ENCODE results near the gene NFAT5. TPM values are rescaled to one million over a fixed set of nuclear protein-coding genes. Genes with fewer than 3 reads are reported as not detected.
"Not testable (repeated sequence)": the region's sequence is repeated elsewhere in the genome, so short reads cannot be mapped to it uniquely, and the experiment has no call there.

Gene NFAT5
- total RNA-seq, 1 experiment from 2014 or later: 7.0 TPM

GRCh38 chr16:69537706-69538080 lies 28.1 kb upstream of the NFAT5 start:
- DNase-seq: no peak
- Histone ChIP-seq H3K27me3 (ENCODE audit: control insufficient read depth, insufficient read depth, low read length) (no peaks in the 10 kb centered on the region), H3K4me3 (ENCODE audit: insufficient read depth, low read depth, low read length) (no peak overlapping the region), H3K36me3 (replicated peaks; ENCODE audit: control insufficient read depth, insufficient read depth, low read length) (no peaks in the 10 kb centered on the region)

- H3K27me3 ChIP-seq (ENCODE audit: control insufficient read depth, insufficient read depth, low read length): no peaks in the 10 kb centered on the region
- DNase-seq: no peak
Measured at GRCh38 chr16:69538808-69539207, 27.0 kb upstream of the NFAT5 start.

GRCh38 chr16:69542974-69543373 lies 22.8 kb upstream of the NFAT5 start:
- Histone ChIP-seq H3K36me3 (replicated peaks; ENCODE audit: control insufficient read depth, insufficient read depth, low read length) (no peaks in the 10 kb centered on the region), H3K4me3 (ENCODE audit: insufficient read depth, low read depth, low read length) (no peak overlapping the region), H3K27me3 (ENCODE audit: control insufficient read depth, insufficient read depth, low read length) (no peaks in the 10 kb centered on the region)
- no peak for DNase-seq

More at GRCh38 chr16:69538808-69539207, 27.0 kb upstream of the NFAT5 start:
- H3K36me3 ChIP-seq (replicated peaks; ENCODE audit: control insufficient read depth, insufficient read depth, low read length): no peaks in the 10 kb centered on the region
- H3K4me3 ChIP-seq (ENCODE audit: insufficient read depth, low read depth, low read length): no peak overlapping the region

- Histone ChIP-seq H3K27me3 (ENCODE audit: control insufficient read depth, insufficient read depth, low read length) (no peaks in the 10 kb centered on the region), H3K4me3 (ENCODE audit: insufficient read depth, low read depth, low read length) (no peak overlapping the region), H3K36me3 (replicated peaks; ENCODE audit: control insufficient read depth, insufficient read depth, low read length) (no peaks in the 10 kb centered on the region)
- no peak for DNase-seq
Measured at GRCh38 chr16:69544088-69544487, 21.7 kb upstream of the NFAT5 start.

GRCh38 chr16:69546663-69547062 lies 19.1 kb upstream of the NFAT5 start:
- H3K27me3 ChIP-seq (ENCODE audit: control insufficient read depth, insufficient read depth, low read length); H3K36me3 ChIP-seq (replicated peaks; ENCODE audit: control insufficient read depth, insufficient read depth, low read length); DNase-seq; H3K4me3 ChIP-seq (ENCODE audit: insufficient read depth, low read depth, low read length): not testable (repeated sequence)

- Histone ChIP-seq H3K4me3 (ENCODE audit: insufficient read depth, low read depth, low read length) (no peak overlapping the region), H3K27me3 (ENCODE audit: control insufficient read depth, insufficient read depth, low read length) (no peaks in the 10 kb centered on the region), H3K36me3 (replicated peaks; ENCODE audit: control insufficient read depth, insufficient read depth, low read length) (no peaks in the 10 kb centered on the region)
- no peak for DNase-seq
Measured at GRCh38 chr16:69553332-69553731, 12.4 kb upstream of the NFAT5 start.

- Histone ChIP-seq H3K27me3 (ENCODE audit: control insufficient read depth, insufficient read depth, low read length) (no peaks in the 10 kb centered on the region), H3K4me3 (ENCODE audit: insufficient read depth, low read depth, low read length) (no peak overlapping the region), H3K36me3 (replicated peaks; ENCODE audit: control insufficient read depth, insufficient read depth, low read length) (no peaks in the 10 kb centered on the region)
- DNase-seq: no peak
Measured at GRCh38 chr16:69554495-69554894, 11.3 kb upstream of the NFAT5 start.

- no peak overlapping the region for H3K4me3 ChIP-seq (ENCODE audit: insufficient read depth, low read depth, low read length)
- H3K36me3 ChIP-seq (replicated peaks; ENCODE audit: control insufficient read depth, insufficient read depth, low read length): no peaks in the 10 kb centered on the region
- no peaks in the 10 kb centered on the region for H3K27me3 ChIP-seq (ENCODE audit: control insufficient read depth, insufficient read depth, low read length)
- DNase-seq: no peak
Measured at GRCh38 chr16:69555437-69555836, 10.3 kb upstream of the NFAT5 start.

- Histone ChIP-seq H3K27me3 (ENCODE audit: control insufficient read depth, insufficient read depth, low read length) (no peaks in the 10 kb centered on the region), H3K36me3 (replicated peaks; ENCODE audit: control insufficient read depth, insufficient read depth, low read length) (no peaks in the 10 kb centered on the region), H3K4me3 (ENCODE audit: insufficient read depth, low read depth, low read length) (no peak overlapping the region)
- DNase-seq: no peak
Measured at GRCh38 chr16:69555867-69556266, 9.9 kb upstream of the NFAT5 start.

- Histone ChIP-seq H3K27me3 (ENCODE audit: control insufficient read depth, insufficient read depth, low read length) (no peaks in the 10 kb centered on the region), H3K36me3 (replicated peaks; ENCODE audit: control insufficient read depth, insufficient read depth, low read length) (no peaks in the 10 kb centered on the region), H3K4me3 (ENCODE audit: insufficient read depth, low read depth, low read length) (no peak overlapping the region)
- DNase-seq: no peak
Measured at GRCh38 chr16:69559164-69559563, 6.6 kb upstream of the NFAT5 start.

- H3K36me3 ChIP-seq (replicated peaks; ENCODE audit: control insufficient read depth, insufficient read depth, low read length); DNase-seq; H3K4me3 ChIP-seq (ENCODE audit: insufficient read depth, low read depth, low read length); H3K27me3 ChIP-seq (ENCODE audit: control insufficient read depth, insufficient read depth, low read length): not testable (repeated sequence)
Measured at GRCh38 chr16:69561367-69561766, 4.4 kb upstream of the NFAT5 start.

- no peaks in the 10 kb centered on the region for H3K36me3 ChIP-seq (replicated peaks; ENCODE audit: control insufficient read depth, insufficient read depth, low read length)
- no peak for DNase-seq
- no peaks in the 10 kb centered on the region for H3K27me3 ChIP-seq (ENCODE audit: control insufficient read depth, insufficient read depth, low read length)
- H3K4me3 ChIP-seq (ENCODE audit: insufficient read depth, low read depth, low read length): no peak overlapping the region
Measured at GRCh38 chr16:69561901-69562300, 3.9 kb upstream of the NFAT5 start.

- Histone ChIP-seq H3K36me3 (replicated peaks; ENCODE audit: control insufficient read depth, insufficient read depth, low read length) (no peaks in the 10 kb centered on the region), H3K27me3 (ENCODE audit: control insufficient read depth, insufficient read depth, low read length) (no peaks in the 10 kb centered on the region), H3K4me3 (ENCODE audit: insufficient read depth, low read depth, low read length) (no peak overlapping the region)
- DNase-seq: no peak
Measured at GRCh38 chr16:69562813-69563212, 3.0 kb upstream of the NFAT5 start.

GRCh38 chr16:69563605-69564580 lies 1.9 kb upstream of the NFAT5 start:
- no peaks in the 10 kb centered on the region for H3K36me3 ChIP-seq (replicated peaks; ENCODE audit: control insufficient read depth, insufficient read depth, low read length)
- H3K27me3 ChIP-seq (ENCODE audit: control insufficient read depth, insufficient read depth, low read length): no peaks in the 10 kb centered on the region
- H3K4me3 ChIP-seq (ENCODE audit: insufficient read depth, low read depth, low read length): no peak overlapping the region
- DNase-seq: peak; percentile 47

GRCh38 chr16:69564845-69565670 lies 708 bp upstream of the NFAT5 start:
- Histone ChIP-seq H3K36me3 (replicated peaks; ENCODE audit: control insufficient read depth, insufficient read depth, low read length) (no peaks in the 10 kb centered on the region), H3K27me3 (ENCODE audit: control insufficient read depth, insufficient read depth, low read length) (no peaks in the 10 kb centered on the region)
- no peak for DNase-seq

More at GRCh38 chr16:69564845-69565670, 708 bp upstream of the NFAT5 start:
- H3K4me3 ChIP-seq (ENCODE audit: insufficient read depth, low read depth, low read length): peak overlapping the region; percentile 66
